Mammary epithelial cell (primary cell): Measurements from ENCODE around the gene COL2A1.

ENCODE experiments used
- CTCF ChIP-seq, 2 donors: IDR thresholded peaks in 1 of 2; conservative IDR thresholded peaks in 1 of 2; 2 replicates each; pipeline ENCODE4 v1.5.1; 2011 to 2012; ENCODE audit warnings: inconsistent platforms in 2 of 2, low read length in 2 of 2, mild to moderate bottlenecking in 2 of 2, control low read depth in 1 of 2, low read depth in 1 of 2; ENCODE audit not compliant: insufficient read depth in 1 of 2; ENCODE audit errors: extremely low read depth in 1 of 2
- EZH2 ChIP-seq: IDR thresholded peaks from 2 replicates; pipeline ENCODE4 v1.6.1; 2012; ENCODE audit warnings: low read length, inconsistent platforms, borderline replicate concordance

DNA sequence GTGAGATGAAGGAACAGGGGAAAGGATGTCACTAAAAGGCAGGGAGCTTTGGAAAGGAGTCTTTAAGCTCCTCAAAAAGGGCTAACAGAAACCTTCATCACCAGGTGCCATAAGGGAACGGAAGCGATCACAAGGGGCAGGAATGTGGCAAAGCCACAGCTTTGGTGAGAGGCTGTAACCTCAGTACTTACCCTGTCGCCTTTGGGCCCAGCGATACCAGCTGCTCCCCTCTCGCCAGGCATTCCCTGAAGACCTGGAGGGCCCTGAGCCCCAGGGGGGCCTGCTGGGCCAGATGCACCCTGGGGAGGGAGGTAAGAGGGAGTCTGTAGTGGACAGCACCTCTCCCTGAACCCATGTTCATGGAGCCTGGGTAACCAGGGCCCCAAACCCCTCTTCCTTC, 22.0 kb downstream of the COL2A1 start:
- TF ChIP-seq EZH2 (no peak), CTCF (conservative IDR thresholded peaks at IDR 0.05 in 1 of 2, IDR thresholded peaks at IDR 0.05 in 1 of 2; ENCODE audit: extremely low read depth in 1 of 2, insufficient read depth in 1 of 2, low read depth in 1 of 2, low read length in 2 of 2) (no peak)
